Brain microvascular endothelial cell (primary cell): ENCODE data around the gene FHOD1.

Experiments used
- DNase-seq: peaks from one replicate; pipeline ENCODE4 v3.0.0-alpha.2; 2020
- H3K27ac ChIP-seq: fragments of 250-450 bp; sonication (Bioruptor Pico); 2 replicates; pipeline ENCODE4 v1.5.1; 2020; ENCODE audit warnings: mild to moderate bottlenecking, moderate library complexity
- H3K27me3 ChIP-seq: fragments of 250-450 bp; sonication (Bioruptor Pico); replicated peaks from 2 replicates; pipeline ENCODE4 v1.5.1; 2020; ENCODE audit warnings: mild to moderate bottlenecking
- H3K36me3 ChIP-seq: fragments of 250-450 bp; sonication (Bioruptor Pico); replicated peaks from 2 replicates; pipeline ENCODE4 v1.5.1; 2020; ENCODE audit warnings: mild to moderate bottlenecking
- H3K4me3 ChIP-seq: 2 replicates; pipeline ENCODE4 v1.5.1; 2011; ENCODE audit warnings: low read depth, mild to moderate bottlenecking, control low read depth, low read length, moderate library complexity
- in situ Hi-C: cut with HindIII; loops from 2 replicates; pipeline ENCODE4 v1.10.0; 2017; ENCODE audit warnings: low sequenced_read_pairs, low pct_ligation_motif_present
- TF ChIP-seq, protein P1 (sequence below): IDR thresholded peaks from 2 replicates; pipeline ENCODE4 v1.5.1; 2011; ENCODE audit warnings: low read depth, mild to moderate bottlenecking, moderate library complexity, low read length, control low read depth, inconsistent platforms; ENCODE audit errors: missing control alignments

Gene FHOD1

DNA sequence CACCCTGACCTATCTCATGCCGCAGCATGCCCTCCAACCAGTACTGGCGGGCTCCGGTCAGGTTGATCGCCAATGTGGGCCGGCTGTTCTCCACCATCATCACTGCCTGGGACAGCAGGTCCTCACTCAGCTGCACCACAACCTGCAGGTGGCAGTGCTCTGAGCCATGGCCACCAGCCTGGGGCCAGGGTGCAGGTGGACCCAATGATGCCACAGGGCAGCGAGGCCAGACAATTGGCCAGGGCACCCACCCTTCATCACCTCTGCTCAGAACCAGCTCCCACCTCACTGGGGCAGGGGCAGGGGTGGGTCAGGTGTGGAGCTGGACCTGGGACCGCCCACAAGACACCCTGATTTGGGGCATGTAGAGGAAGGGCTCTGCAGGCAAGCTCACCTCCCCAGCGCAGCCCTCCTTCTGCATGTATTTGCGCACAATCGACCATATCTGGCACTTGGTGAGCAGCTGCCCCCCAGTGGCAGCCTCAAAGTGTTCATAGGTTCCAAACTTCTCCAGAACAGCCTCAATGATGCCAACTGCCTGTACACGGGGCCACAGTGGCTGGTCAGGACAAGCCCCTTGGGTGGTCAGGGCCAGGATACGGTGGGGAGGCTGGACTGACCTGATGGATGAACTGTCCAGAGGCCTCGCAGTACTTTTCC lies 67.7 kb downstream of the FHOD1 start:
- no peaks in the 10 kb centered on the region for H3K36me3 ChIP-seq
- no peak for DNase-seq
- TF ChIP-seq, protein P1, sequence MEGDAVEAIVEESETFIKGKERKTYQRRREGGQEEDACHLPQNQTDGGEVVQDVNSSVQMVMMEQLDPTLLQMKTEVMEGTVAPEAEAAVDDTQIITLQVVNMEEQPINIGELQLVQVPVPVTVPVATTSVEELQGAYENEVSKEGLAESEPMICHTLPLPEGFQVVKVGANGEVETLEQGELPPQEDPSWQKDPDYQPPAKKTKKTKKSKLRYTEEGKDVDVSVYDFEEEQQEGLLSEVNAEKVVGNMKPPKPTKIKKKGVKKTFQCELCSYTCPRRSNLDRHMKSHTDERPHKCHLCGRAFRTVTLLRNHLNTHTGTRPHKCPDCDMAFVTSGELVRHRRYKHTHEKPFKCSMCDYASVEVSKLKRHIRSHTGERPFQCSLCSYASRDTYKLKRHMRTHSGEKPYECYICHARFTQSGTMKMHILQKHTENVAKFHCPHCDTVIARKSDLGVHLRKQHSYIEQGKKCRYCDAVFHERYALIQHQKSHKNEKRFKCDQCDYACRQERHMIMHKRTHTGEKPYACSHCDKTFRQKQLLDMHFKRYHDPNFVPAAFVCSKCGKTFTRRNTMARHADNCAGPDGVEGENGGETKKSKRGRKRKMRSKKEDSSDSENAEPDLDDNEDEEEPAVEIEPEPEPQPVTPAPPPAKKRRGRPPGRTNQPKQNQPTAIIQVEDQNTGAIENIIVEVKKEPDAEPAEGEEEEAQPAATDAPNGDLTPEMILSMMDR = peak; percentile 41
- H3K27me3 ChIP-seq = no peaks in the 10 kb centered on the region
- H3K4me3 ChIP-seq = no peak overlapping the region
- H3K27ac ChIP-seq = no peak overlapping the region
- in situ Hi-C loops = no loop called here
